IPS-NIHi7 (cell line): Measurements from ENCODE around the gene CYP26B1.

ENCODE experiments used
- DNase-seq: peaks from one replicate; pipeline ENCODE4 v3.0.0; 2012; ENCODE audit warnings: mixed read lengths; ENCODE audit errors: extremely low spot score

CYP26B1 gene

DNA sequence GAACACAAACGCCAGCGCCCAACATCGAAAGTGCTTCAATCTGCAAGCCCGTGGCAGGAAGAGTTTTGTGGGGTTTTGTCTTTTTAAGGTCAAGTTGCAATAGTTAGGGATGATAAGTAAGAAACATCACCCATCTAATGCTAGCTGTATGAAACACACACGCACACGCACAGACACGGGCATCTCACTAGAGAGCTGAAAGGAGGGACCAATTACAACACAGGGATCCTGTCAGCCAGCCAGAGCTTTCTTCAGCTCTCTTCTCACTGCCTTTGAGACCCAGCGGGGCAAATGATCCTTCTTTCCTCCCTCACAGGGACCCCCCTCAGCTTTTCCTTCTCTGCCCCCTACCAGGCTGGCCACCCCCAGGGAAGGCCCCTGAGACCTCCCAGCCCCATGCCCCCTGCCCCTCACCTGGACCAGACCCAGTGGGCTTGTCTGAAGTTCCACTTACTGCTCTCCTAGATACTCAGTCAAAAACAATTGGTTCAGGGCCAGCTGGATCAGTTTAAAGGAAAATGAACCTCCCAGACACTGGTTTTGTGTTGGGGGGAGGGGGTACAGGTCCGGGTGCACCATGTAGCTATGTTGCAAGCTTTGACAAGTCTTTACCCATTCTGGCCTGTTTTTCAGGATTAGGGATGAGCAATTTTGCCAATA is 17.9 kb downstream of the CYP26B1 start:
- DNase-seq, result no peak

DNA sequence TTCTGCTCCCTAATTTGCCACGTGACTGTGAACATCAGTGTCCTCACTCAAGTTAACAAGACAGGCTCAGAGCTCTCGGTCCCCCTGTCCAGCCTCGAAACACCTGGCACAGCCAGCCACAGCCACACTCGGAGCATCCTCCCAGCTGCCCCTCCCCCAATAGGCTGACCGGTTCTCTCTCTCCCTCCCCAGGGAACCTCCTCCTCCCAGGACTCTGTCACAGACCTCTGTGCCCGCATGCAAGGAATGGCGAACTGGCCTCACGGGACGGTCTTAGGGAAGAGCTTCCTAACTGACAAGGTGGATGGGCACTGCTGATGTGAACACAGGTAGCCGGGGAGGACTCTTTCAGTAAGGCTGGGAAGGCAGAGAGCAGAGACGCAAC is 18.8 kb downstream of the CYP26B1 start:
- no peak for DNase-seq

DNA sequence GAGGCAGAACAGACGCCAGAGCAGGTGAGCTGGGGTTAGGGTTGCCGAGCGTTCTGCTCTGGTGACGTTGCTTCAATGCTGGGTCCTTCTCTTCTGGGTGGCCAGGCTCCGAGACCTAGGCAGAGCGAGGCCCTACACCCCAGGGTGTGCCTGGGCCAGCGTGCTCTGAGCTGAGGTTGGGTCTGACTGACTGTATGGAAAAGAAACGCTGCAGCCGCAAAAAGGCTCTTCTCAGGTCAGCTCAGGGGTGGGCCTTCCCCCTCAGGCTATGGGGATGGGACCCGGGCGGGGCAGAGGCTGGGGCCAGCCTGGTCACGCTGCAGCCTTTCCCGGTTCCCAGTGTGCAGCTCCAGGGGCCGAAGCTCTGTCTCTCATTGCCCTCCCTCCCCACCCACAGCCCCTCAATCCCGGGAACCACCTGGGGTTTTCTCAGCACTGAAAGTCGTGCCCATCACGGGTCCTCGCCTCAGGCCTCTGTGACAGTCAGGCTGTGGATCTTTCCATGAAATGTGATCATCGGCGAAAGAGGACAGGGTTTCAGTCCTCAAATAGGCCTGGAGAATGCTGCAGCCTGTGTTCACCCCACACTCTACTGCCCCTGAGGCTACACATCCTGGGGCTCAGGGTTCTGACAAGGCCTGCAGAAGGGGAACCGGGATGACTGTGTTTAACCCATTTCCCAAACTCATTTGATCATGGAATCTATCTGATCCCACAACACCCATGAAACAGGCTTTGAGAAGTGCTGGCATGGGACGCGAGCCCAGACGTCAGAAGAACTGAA is 19.4 kb downstream of the CYP26B1 start:
- DNase-seq, result no peak

DNA sequence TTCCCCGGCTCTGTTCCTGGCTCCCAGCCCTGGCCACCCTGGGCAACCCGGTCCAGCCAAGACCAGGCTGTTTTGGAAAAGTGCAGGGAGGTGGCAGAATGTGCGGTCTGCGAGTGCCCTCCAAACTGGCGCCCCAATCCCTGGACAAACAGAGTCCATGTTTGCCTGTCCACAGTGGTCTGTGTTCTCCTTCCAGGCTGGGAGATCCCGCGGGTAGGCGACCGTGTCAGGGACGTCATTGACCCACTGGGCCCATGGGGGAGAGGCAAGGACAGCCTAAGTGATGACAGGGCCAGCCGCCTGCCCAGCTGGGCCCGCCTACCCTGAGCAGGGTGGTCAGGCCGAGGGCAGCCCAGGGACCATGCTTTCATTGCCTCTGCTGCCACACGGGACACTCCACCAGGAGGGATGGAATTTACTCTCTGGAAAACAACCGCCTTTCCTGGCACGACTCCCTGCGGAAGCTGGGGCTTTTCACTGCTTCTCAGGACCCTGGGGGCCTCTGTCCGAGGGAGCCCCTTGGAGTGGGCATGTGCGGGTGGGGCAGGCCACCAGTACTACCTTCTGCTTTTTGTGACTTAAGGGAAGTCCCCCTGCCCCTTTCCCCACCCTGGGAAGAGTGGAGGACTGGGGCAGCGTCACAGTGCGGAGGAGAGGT is 20.1 kb downstream of the CYP26B1 start:
- no peak for DNase-seq

DNA sequence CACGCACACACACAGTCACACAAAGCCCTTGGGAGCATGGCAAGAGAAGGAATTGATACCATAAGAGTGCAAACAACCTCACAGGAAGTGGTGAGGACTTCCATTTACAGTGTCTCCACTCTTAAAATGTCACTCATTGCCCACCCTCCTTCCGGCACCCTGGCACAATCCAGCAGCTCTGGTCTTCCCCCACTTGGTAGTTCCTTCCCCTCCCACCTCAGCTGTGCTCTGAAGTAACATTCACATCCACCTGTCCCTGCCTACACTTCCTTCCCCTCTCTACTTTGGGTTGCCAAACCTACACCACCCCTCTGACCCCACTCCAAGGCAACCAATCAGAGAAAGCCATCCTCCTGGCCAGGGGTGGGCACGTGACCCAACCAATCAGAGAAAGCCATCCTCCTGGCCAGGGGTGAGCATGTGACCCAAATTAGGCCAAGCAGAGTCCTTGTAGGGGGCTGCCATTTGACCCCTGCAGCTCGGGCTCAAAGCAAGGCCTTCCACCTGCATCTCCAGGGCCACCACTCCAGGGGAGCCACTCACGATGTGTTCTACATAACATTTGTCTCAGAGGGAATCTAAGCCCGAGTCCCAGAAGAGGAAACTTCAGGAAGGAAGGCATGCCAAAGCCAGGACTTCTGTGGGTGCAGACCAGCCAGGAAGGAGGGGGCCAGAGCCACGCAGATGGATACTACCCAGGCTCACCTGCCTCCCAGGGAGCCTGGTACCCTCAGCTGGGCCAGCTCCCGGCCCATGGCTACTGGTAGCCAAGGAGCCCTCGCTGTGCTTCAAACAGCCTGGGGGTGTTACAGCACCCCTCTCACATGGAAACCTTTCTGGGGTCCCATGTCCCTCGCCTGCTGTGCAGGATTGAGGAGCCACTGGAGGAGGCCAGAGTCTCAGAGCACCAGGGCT is 21.2 kb downstream of the CYP26B1 start:
- DNase-seq, result no peak

DNA sequence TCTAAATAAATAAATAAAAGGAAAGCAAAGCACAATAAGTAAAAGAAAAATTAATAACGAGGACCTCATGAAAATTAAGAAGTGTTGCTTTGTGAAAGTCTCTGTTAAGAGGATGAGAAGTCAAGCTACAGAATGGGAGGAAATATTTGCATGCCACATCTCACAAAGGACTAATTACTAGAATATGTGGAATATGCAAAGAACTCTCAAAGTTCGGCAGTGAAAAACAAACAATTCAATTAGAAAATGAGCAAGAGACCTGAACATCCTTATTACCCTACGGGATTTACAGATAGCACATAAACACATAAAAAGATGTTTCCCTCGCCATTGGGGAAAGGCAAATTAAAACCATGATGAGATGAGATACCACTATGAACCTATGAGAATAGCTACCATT is 23.3 kb downstream of the CYP26B1 start:
- DNase-seq, result no peak

DNA sequence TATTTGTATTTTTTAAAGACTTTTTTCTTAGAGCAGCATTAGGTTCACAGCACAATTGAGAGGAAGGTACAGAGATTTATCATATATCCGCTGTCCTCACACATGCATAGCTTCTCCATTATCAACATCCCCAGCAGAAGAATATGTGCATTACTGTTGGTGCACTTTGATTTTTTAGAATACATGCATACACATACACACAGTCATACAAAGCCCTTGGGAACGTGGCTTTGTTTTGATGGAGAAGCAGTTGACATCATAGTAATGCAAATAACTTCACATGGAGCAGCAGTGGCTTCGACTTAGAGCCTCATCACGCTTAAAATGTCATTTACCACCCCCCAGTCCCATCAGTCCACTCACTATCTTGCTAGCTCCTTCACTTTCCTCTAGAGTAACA is 26.5 kb downstream of the CYP26B1 start:
- DNase-seq, result no peak

DNA sequence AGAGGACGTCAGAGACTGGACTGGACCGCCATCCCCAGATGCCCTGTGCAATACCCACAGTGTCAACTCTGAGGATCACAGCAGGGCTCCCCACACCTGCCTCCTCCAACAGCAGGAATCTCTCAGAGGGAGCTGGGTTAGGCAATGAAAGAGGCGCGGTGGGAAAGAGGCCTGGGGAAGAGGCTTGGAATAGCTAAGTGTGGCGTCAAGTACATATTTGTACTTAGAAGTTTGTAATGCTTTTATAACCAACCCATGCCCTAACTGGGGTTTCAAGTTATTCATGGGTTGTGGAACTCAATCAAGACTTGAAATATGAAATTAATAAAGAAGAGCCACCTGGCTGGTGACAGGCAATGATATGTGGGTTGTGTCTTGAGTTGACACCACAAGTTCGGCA is 28.7 kb downstream of the CYP26B1 start:
- DNase-seq, result no peak

DNA sequence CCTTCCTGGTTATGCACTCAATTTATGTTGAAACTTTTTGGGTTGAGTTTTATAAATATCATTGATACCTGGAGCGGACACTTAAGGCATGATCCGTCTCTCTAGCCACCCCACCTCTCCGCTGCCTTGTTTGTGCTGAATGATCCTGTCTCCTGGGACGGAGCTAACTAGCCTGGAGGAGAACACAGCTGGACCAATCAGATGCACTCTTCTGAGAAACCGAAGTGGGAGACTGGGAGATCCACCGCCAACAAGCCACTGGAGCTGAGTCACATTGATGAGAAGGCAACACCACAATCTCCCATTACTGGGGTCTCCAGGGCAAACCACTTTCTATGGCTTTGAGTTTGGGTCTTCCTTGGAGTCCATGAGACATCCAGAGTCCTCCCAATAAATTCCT is 29.3 kb downstream of the CYP26B1 start:
- DNase-seq, result peak; percentile 5

DNA sequence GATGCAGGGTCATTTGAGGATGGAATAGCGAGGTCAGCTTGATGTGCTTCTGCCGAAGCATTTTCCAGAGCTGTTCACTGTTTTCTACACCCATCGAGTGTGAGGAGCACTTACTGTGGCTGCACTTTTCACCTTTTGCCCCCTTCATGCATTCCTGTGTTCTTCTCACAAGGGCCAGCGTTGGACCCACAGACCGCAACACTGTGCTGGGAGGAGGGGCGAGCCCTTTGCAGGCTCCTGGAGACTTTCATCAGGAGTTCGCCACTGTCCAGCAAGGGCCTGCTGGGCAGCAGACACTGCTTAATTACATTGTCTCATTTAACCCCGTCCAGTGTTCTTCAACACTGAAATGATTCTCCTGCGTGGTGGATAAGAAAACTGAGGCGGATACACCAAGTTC is 29.9 kb downstream of the CYP26B1 start:
- peak; percentile 4 for DNase-seq

DNA sequence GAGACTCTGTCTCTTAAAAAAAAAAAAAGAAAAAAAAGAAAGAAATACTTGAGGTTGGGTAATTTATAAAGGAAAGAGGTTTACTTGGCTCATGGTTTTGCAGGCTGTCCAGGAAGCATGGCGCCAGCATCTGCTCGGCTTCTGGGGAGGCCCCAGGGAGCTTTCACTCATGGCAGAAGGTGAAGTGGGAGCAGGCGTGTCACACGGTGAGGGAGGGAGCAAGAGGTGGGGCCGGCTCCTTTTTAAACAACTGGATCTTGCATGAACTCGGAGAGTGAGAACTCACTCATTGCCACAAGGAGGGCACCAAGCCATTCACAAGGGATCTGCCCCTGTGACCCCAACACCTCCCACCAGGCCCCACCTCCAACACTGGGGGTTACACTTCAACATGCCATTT is 30.6 kb downstream of the CYP26B1 start:
- DNase-seq, result no peak

DNA sequence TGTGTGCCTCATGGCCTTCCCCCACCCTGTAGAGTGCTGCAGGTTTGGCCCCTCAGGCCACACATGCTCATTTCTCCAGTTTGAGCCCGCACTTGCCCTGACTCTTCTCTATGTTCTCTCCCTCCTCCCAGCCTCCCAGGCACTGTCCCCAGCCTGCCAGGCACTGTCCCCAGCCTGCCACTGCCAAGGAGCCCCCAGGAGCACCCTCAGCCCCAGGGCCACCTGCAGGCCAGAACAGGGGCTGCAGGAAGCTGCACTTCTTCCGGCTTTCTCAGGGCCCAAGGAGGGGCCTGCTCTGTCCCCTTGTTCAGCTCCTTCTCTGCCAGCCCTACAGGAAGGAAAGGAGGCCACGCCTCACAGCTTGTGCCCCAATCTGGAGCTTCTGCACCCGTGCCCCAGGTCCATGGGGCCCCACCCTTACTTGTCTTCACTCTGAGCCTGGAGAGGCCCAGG is 31.6 kb downstream of the CYP26B1 start:
- peak; percentile 83 for DNase-seq

DNA sequence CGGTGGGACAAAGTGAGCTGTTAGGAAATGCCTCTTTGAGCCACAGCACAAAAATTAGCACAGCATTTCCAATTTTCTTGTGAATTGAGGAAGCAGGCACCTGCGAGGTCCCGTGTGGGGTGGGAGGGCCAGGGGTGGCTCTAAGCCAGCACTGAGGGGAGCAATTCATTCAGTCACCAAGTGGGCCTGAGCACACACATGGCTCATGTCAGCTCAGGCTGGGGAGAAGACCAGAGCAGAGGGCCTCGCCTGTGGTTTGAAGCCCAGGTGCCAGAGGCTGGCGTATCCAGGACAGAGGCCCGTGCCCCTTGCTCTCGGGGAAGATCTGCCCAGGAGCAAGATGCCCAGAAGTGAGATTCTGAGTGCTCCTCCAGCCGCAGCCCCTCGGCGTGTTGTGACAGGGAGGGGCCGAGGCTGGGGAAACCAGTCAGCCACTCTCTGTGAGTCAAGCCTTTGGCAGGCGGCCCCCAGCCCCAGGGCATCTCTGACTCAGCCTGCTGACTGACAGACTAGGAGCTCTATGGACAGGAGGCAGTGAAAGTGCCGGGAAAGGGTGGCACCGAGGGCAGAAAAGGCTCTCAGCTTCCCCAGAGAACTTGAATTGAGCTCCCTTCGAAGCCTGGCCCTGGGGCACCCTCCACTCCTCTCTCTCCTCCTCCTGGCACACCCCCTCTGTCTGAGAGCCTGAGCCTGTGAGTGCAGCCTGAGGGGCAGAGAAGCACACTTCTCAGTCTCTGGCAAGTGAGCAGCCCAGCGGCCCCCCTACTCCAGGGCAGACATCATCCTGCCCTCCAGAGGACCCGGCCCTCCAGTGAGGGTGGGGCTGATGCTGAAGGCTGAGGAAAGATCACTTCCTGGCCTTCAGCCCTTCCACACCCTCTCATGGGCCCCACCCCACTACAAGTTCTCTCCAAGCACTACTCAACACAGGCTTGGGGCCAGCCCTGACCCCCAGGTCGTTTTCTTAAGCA is 32.3 kb downstream of the CYP26B1 start:
- peak; percentile 83 for DNase-seq

DNA sequence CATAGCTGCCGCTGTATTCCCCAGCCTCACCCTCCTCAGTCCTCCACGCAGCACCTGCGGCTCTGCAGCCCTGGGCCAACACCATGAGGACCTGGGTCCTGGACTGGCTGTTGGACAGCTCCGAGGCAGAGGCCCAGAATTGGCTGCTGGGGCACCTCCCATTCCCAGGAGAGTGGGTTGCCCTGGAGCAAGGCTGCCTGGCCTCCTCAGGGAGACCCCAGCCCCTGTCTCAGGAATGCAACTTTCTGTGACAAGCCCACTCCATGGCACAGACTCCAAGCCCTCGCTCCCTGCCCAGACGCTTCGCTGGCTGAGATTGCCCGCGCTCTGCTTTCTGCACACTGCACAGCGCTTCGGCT is 33.0 kb downstream of the CYP26B1 start:
- peak; percentile 48 for DNase-seq

DNA sequence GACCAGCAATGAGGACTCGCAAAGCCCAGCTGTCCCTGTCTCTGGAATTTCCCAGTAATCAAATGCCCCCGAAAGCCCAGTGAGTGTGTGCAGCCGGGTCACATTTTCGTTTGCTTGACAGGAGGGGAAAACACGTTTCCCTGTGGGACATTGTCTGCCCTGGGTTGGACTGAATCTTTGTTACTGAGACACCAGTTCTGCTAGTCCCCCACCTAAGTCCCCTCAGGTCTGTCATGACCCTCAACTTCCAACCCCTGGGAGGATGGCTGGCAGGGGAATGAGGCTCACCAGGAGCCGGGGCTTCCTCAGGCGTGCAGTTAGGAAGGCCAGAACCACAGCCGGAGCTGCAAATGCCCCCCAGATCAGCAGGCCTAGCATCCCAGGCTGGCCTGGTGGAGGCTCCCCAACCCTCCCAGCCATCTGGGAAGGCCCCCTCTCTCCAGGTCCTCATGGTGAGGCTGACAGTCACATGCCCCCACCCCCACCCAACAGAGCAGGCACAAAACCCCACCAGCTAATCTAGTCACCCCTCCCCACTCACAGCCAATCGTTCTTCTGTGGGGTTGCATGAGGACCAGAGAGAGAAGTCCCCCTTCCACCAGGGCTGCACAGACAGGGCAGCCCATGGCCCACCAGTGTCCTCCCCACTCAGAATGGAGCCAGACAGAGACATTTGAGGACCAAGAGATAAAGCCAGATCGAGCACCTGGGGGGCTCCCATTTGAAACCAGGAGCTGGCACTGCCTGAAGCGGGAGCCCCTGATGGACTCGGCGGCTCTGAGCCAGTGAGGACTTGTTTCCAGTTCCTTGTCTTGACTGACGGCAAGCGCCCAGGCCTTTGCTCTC is 33.6 kb downstream of the CYP26B1 start:
- DNase-seq, result no peak

DNA sequence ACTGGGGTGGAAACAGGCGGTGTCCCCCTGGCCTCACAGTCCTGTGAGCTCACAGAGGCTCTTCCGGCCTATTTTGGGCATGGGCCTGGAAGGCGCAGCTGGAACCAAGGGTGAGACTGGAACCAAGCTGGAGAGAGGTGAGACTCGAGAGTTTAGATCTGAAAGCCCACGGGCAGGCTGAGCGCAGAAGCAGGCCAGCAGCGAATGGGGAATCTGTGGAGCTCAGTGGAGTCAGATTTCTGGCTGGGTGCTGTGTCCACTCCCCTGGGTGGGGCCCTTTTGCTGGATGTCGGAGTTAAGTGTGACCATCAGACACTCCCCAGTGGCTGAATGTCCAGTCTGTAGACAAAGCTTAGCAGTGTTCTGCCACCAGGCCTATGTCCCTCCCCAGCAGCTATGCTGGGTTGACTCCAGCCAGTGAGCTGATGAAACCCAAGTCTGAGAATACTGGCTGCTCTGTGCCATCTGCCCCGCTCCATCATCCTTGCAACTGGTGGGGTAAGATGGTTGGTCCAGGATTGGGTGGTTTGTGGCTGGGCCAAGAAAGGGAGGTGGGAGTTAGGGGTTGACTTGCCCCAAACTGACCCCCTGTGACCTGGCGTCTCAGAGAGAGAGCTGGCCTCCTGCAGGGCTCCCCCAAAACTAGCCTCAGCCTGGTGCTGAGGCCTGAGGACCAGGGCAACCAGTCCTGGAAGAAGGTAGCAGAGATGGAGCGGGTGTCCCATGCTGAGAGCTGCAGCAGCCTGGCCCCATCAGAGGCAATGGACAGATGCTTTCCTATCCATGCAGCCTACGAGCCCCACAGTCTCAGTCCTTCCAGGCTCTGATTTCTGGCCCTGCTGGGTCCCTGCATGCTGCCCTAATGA is 34.4 kb downstream of the CYP26B1 start:
- DNase-seq, result no peak

DNA sequence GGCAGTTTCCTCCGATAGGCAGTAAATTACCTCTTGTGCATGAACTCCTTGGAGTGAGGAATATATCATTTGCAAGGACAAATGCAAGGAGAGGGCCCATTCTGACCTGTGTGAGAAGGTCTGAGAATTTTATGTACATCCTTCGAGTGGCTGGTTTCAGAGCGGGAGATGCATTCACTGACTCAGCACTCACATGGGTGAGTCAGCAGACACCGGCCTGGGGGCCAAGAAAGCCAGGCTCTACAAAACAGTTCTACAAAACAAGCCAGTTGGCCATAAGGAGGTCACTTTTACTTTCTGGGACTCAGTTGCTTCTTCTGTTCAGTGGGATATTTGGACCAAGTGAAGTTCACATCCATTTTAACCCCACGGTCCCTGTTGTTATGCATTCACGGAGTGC is 35.3 kb downstream of the CYP26B1 start:
- DNase-seq, result no peak

DNA sequence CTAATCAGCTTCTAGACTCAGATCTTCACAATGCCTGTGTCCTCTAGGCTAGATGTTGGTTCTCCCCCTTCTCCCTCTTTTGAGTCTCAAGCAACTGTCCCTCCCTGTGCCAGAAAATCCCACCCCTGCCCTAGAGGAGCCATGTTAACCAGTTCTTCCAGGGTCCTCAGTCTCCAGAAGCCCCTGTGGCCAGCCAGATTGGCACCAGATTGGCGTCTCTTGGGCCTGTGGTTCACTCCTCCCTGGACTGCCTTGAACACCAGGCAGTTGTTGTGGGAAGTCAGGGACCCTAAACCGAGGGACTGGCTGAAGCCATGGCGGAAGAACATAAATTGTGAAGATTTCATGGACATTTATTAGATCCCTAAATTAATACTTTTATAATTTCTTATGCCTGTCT is 36.6 kb downstream of the CYP26B1 start:
- no peak for DNase-seq

DNA sequence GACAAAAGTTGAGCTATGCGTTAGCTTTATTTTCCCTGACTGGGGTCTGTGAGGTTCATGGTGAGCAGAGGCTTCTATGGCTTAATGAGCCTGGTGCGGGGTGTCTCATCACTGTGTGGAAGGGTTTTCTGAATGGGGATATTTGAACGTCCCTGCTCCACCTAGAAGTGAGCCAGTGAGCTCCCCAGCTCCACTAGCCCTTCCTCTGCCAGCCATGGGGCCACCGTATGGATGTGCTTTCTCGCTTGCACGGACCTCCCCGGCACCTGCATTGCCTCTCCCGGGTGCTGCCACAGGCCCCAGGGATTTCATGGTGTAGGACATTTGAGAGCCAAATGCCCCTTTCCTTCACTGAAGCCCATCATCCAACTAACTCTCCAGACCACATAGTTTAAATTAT is 37.8 kb downstream of the CYP26B1 start:
- DNase-seq, result no peak
